IPS-18c (cell line): ENCODE results near the gene ZNF599.
"Not testable (repeated sequence)": the region's sequence is repeated elsewhere in the genome, so short reads cannot be mapped to it uniquely, and the experiment has no call there.

Experiments used
- H3K4me3 ChIP-seq: 2 replicates; pipeline ENCODE4 v1.7.0; 2013; ENCODE audit warnings: low read depth, mild to moderate bottlenecking, low read length, moderate library complexity; ENCODE audit not compliant: insufficient read depth
- H3K9me3 ChIP-seq: one replicate; pipeline ENCODE4 v1.6.1; 2013; ENCODE audit warnings: mild to moderate bottlenecking, low read length, moderate library complexity; ENCODE audit not compliant: control insufficient read depth, insufficient read depth

The ZNF599 gene

GRCh38 chr19:34772697-34773554 is at the start of gene ZNF599:
TSS of gene ZNF599 (minus strand) at chr19:34773215. CDS start at chr19:34772841, 374 bp downstream.
- no peaks in the 10 kb centered on the region for H3K9me3 ChIP-seq

GRCh38 chr19:34818270-34818669 is 45.3 kb upstream of the ZNF599 start:
- H3K4me3 ChIP-seq = no peak overlapping the region
- no peaks in the 10 kb centered on the region for H3K9me3 ChIP-seq

More at GRCh38 chr19:34772697-34773554, at the start of gene ZNF599:
- peak within 1 kb of the TSS; percentile 89 for H3K4me3 ChIP-seq

- H3K9me3 ChIP-seq = no peaks in the 10 kb centered on the region
- H3K4me3 ChIP-seq = no peak overlapping the region
Observed at GRCh38 chr19:34816708-34817107, 43.7 kb upstream of the ZNF599 start.

DNA sequence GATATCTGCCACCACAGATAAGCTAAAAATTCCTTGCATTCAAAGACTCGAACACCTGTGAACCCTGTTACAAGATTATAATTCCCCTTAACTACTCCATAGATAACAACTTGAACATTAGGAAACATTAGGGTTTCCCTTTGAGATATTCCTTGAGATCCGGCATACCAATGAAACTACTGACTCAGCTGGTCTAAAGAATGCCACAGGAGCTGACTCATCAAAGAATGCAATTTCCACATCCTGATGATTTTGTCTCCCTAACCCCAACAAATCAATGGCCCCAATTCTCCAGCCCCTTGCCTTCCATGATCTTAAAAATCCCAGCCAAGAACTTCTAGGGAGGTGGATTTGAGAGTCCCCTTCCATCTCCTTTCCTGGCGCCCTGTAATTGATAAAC is 35.6 kb upstream of the ZNF599 start:
- Histone ChIP-seq H3K9me3 (peaks cover 5% of the 10 kb centered on the region), H3K4me3 (no peak overlapping the region)

GRCh38 chr19:34806976-34807860 is 34.2 kb upstream of the ZNF599 start:
- peaks cover 5% of the 10 kb centered on the region for H3K9me3 ChIP-seq
- H3K4me3 ChIP-seq = no peak overlapping the region

DNA sequence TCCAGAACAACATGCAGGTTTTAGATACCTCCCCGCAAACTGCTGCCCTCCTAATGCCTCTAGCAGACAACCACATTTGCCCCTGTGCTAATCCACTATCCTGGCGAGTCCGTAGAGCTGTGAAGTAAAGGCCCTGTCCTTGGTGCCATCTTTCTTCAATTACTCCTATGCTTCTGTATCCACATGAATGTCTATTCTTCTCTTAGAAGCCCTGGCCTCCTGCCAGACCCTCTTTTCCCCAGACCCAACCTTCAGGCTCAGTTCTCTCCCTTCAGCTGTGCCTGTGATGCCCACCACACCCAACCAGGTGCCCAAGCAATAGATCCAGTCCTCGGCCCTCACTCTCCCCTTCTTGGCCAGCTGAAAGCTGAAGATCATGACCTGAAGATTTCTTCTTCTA is 31.1 kb upstream of the ZNF599 start:
- H3K9me3 ChIP-seq = peaks cover 3% of the 10 kb centered on the region

DNA sequence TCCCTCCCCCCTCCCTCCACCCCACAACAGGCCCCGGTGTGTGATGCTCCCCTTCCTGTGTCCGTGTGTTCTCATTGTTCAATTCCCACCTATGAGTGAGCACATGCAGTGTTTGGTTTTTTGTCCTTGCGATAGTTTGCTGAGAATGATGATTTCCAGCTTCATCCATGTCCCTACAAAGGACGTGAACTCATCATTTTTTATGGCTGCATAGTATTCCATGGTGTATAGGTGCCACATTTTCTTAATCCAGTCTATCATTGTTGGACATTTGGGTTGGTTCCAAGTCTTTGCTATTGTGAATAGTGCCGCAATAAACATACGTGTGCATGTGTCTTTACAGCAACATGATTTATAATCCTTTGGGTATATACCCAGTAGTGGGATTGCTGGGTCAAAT is 23.9 kb upstream of the ZNF599 start:
- H3K4me3 ChIP-seq, H3K9me3 ChIP-seq: not testable (repeated sequence)

More for the DNA sequence above, 31.1 kb upstream of the ZNF599 start:
- H3K4me3 ChIP-seq = no peak overlapping the region

GRCh38 chr19:34794066-34794960 is 21.3 kb upstream of the ZNF599 start:
- Histone ChIP-seq H3K4me3 (no peak overlapping the region), H3K9me3 (peaks cover 7% of the 10 kb centered on the region)

DNA sequence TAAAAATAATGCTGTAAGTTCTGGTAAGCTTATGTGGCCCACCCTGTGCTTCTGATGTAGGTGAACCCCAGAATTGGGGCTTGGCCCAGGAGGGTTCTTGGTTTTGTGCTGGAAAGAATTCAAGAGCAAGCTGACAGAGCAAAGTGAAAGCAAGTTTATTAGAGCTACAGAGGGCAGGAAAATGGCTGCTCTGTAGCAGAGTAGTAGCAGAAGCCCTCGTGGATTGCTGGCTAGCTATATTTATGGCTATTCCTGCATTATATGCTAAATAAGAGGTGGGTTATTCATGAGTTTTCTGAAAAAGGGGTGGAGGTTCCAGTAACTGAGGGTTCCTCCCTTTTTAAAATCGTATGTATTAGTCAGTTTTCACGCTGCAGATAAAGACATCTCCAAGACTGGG is 20.6 kb upstream of the ZNF599 start:
- peaks cover 7% of the 10 kb centered on the region for H3K9me3 ChIP-seq
- H3K4me3 ChIP-seq = no peak overlapping the region

GRCh38 chr19:34788074-34788473 is 15.1 kb upstream of the ZNF599 start:
- Histone ChIP-seq H3K9me3 (peaks cover 4% of the 10 kb centered on the region), H3K4me3 (no peak overlapping the region)

DNA sequence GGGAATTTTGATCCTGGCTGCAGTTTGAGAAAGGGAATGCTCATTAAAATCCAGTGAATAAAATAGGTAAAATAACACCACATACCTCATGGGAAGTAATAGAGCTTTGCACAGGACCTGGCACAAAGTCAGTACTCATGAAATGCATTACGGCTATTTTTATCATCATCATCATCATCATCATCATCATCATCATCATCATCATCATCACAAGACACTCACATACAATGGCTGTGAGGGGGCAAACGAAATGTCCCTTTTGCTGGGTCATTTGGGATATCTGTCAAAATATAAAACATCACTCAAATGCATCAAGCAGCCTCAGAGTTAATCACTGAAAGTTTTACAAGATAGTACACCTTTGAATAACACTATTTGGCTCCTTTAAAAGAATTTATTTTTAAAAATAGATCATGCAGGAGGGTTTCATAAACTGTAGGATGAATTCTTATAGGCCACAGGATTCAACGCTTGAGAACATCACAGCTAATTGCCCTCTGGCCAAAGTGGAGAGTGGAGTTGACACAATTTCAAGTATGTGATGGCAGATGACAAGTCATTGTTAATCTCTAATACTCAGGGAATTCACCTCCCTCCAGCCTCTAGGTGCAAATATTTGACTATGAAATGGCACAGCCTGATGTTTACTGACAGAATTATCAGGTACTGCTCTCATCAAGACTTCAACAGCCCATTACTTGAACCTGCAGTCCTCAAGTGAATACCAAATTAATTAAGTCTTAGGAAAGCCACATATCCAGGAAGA is 14.2 kb upstream of the ZNF599 start:
- peaks cover 2% of the 10 kb centered on the region for H3K9me3 ChIP-seq
- no peak overlapping the region for H3K4me3 ChIP-seq

DNA sequence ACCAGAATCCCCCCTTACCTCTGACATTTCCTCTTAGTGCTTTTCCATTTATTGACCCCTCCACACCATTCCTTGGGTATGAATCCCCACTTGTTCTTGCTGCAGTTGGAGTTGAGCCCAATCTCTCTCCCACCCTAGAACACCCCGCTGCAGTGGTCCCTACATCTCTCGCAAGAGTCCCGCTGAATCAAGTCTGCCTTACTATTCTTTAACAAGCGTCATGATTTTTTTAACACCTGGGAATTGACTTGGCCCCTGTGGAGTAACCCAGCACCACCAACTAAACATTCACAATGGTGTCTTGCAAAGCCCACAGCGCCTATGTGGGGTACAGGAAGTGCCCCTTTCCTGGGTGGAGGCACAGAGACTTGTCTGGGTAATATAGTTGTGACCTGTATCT is 13.2 kb upstream of the ZNF599 start:
- Histone ChIP-seq H3K9me3 (no peaks in the 10 kb centered on the region), H3K4me3 (no peak overlapping the region)

DNA sequence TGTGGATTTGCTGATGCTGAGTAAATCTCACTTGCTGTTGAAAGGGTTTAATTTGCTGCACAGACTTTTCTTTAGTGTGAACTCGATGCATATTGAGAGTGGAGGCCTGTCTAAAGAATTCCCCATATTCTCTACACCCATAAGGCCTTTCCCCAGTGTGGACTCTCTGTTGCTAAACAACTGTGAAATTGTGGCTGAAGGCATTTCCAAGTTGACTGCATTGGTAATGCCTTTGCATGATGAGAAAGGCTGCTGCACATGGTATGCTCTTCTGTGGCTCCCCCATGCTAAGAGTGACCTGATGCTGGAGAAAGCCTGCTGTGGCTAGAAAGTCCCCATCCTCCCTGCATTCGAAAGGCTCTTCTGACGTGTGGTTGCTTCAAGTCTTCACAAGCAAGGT is 6.6 kb upstream of the ZNF599 start:
- Histone ChIP-seq H3K9me3 (no peaks in the 10 kb centered on the region), H3K4me3 (no peak overlapping the region)

- Histone ChIP-seq H3K9me3 (no peaks in the 10 kb centered on the region), H3K4me3 (no peak overlapping the region)
Observed at GRCh38 chr19:34778342-34778741, 5.3 kb upstream of the ZNF599 start.

DNA sequence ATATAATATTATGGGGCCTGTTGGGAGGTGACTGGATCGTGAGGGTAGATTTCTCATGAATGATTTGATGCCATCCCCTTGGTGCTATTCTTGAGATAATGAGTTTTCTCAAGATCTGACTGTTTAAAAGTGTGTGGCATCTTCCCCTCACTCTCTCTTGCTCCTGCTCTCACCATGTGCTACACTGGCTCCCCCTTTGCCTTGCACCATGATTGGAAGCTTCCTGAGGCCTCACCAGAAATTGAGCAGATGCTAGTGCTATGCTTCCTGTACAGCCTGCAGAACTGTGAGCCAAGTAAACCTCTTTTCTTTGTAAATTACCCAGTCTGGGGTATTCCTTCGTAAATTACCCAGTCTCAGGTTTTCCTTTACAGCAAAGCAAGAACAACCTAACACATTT is 1.8 kb upstream of the ZNF599 start:
- H3K9me3 ChIP-seq = no peaks in the 10 kb centered on the region
- H3K4me3 ChIP-seq = no peak overlapping the region

- Histone ChIP-seq H3K4me3 (peak overlapping the region; percentile 9; the same call in 1 of the 2 replicates), H3K9me3 (no peaks in the 10 kb centered on the region)
Observed at GRCh38 chr19:34773555-34773864, 495 bp upstream of the ZNF599 start.

DNA sequence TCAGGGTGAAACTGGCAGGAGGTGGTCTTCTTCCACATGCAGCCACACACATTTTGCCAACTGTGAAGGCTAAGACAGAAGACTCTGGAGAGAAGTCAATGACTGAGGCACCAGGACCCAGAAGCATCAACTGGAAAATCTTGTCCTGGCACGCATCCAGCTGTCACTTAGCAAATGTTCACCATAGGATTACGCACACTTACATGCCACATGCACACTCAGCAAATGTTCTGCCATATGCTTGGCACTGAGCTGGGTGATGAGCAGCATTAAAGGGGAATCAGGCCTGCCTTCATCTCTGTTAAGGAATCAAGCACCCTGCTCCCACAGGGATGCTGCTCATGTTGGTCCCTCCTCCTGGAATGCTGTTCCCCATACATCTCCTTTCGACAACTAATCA is 5.1 kb downstream of the ZNF599 start:
- H3K9me3 ChIP-seq = peaks cover 6% of the 10 kb centered on the region
- no peak overlapping the region for H3K4me3 ChIP-seq
